Body of pancreas (tissue), 4 donors: Measurements from ENCODE around the gene ACOT6. TPM values are rescaled to one million over a fixed set of nuclear protein-coding genes. Genes with fewer than 3 reads are reported as not detected.

Source experiments
- ATAC-seq: fragments of 150-250 bp; one replicate; pipeline ENCODE4 v1.9.1; 2016
- DNase-seq, 4 donors: peaks; one replicate each; pipeline ENCODE4 v3.0.0-alpha.2; 2019
- H3K27ac ChIP-seq, 4 donors: fragments of 200-600 bp; sonication (generic); 1 replicate in 3 of 4; 2 replicates in 1 of 4; pipeline versions ENCODE4 v1.5.1 to v1.6.1; 2016 to 2019; ENCODE audit warnings: mild to moderate bottlenecking in 1 of 4, mixed read lengths in 1 of 4, moderate library complexity in 1 of 4
- H3K27me3 ChIP-seq, 2 donors: fragments of 200-600 bp; sonication (generic); one replicate each; pipeline ENCODE4 v1.6.0; 2016; ENCODE audit warnings: mild to moderate bottlenecking in 1 of 2
- H3K36me3 ChIP-seq, 2 donors: fragments of 200-600 bp; sonication (generic); replicated peaks in 1 of 2; 2 replicates each; pipeline ENCODE4 v1.5.1; 2016; ENCODE audit warnings: low read depth in 2 of 2; ENCODE audit not compliant: insufficient read depth in 1 of 2
- H3K4me1 ChIP-seq: fragments of 200-600 bp; sonication (generic); one replicate; pipeline ENCODE4 v1.6.0; 2016
- H3K4me3 ChIP-seq, 2 donors: fragments of 200-600 bp; sonication (generic); 1 replicate in 1 of 2; 2 replicates in 1 of 2; pipeline ENCODE4 v1.5.1; 2016 to 2019
- H3K9me3 ChIP-seq, 3 donors: fragments of 200-600 bp; sonication (generic); 1 replicate in 2 of 3; 2 replicates in 1 of 3; pipeline ENCODE4 v1.5.1; 2016
- POLR2A ChIP-seq, 3 donors: fragments of 450-650 bp; IDR thresholded peaks; one replicate each; pipeline ENCODE4 v1.6.1; 2016; ENCODE audit warnings: antibody characterized with exemption in 3 of 3, mild to moderate bottlenecking in 2 of 3
- WGBS, 2 donors: methylation state at CpG; one replicate each; pipeline ENCODE4 v1.1.5; 2017; 5-methylcytosine and 5-hydroxymethylcytosine counted together
- intact Hi-C: fragments of 100-400 bp; cut with DNase I; formaldehyde crosslinking; loops from one replicate; pipeline ENCODE4 v1.15.1; 2023
- total RNA-seq, 2 donors: library from RNA; depleted of rRNA; stranded (reverse); fragments of >200 nt; gene quantifications; one replicate each; pipeline ENCODE4 v1.1.0, GENCODE V29; 2016
- TF ChIP-seq, protein P1 (sequence below), 7 experiments: fragments of 450-650 bp in 4 of 7; fragments of 200-600 bp in 3 of 7; sonication (generic) in 3 of 7; IDR thresholded peaks; one replicate each; pipeline ENCODE4 v1.5.1; 2016 to 2019; ENCODE audit warnings: antibody characterized with exemption in 7 of 7

ACOT6 gene
- total RNA-seq, 2 donors from 2014 or later = not detected

DNA sequence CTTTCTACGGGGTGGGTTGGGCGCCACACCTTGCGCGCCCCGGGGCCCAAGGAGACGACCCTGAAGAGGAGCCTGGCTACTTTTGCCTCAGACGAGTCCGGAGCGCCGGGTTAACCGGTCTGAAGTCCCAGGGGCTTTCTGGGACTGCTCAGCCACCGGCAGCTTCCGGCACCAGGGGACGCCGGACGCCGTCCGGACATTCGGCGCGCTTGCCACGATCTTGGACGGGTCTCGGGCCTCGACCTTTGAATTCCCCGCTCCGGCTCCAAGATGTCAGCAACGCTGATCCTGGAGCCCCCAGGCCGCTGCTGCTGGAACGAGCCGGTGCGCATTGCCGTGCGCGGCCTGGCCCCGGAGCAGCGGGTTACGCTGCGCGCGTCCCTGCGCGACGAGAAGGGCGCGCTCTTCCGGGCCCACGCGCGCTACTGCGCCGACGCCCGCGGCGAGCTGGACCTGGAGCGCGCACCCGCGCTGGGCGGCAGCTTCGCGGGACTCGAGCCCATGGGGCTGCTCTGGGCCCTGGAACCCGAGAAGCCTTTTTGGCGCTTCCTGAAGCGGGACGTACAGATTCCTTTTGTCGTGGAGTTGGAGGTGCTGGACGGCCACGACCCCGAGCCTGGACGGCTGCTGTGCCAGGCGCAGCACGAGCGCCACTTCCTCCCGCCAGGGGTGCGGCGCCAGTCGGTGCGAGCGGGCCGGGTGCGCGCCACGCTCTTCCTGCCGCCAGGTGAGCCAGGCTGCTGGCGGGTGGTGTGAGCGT is 20.4 kb upstream of the ACOT6 start, which contains the start of gene ACOT4:
Gene ACOT4 (plus strand): TSS at position 184 of the 760 bp plus-strand sequence. CDS start 87 bp downstream, at position 271.
- ATAC-seq (peak; percentile 87), DNase-seq (peak; percentile 44 to 64 (median 56))
- Histone ChIP-seq H3K27ac (peak within 1 kb of the TSS in 3 of 4 donors; percentile 43 to 71 (median 45)), H3K4me3 (peak within 1 kb of the TSS; percentile 44 to 68), H3K36me3 (no peaks in the 10 kb centered on the region), H3K4me1 (peaks cover 7% of the 10 kb centered on the region), H3K27me3 (no peaks in the 10 kb centered on the region), H3K9me3 (no peaks in the 10 kb centered on the region)
- peak; percentile 27 to 62 (median 42) for TF ChIP-seq POLR2A (IDR thresholded peaks at IDR 0.05)
- TF ChIP-seq, protein P1, sequence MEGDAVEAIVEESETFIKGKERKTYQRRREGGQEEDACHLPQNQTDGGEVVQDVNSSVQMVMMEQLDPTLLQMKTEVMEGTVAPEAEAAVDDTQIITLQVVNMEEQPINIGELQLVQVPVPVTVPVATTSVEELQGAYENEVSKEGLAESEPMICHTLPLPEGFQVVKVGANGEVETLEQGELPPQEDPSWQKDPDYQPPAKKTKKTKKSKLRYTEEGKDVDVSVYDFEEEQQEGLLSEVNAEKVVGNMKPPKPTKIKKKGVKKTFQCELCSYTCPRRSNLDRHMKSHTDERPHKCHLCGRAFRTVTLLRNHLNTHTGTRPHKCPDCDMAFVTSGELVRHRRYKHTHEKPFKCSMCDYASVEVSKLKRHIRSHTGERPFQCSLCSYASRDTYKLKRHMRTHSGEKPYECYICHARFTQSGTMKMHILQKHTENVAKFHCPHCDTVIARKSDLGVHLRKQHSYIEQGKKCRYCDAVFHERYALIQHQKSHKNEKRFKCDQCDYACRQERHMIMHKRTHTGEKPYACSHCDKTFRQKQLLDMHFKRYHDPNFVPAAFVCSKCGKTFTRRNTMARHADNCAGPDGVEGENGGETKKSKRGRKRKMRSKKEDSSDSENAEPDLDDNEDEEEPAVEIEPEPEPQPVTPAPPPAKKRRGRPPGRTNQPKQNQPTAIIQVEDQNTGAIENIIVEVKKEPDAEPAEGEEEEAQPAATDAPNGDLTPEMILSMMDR (IDR thresholded peaks at IDR 0.05) = peak in 5 of 7 experiments; percentile 26 to 58 (median 50)
- WGBS, 2 donors = 3 to 6% methylated on average over 6 to 79 of the region's 89 CpGs
- intact Hi-C loops = no loop called here

DNA sequence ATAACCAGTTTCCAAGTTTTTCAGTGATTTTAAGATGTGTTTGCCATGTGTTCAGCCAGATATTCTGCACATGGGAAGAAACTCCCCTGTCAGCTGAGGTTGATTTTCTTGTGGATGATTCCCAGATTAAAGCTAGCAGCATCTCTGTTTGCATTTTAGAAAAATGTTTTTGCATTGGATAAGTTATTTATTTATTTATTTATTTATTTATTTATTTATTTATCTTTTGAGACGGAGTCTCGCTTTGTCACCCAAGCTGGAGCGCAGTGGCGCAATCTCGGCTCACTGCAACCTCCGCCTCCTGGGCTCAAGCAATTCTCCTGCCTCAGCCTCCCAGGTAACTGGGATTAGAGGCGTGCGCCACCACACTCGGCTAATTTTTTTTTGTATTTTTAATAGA is 17.8 kb upstream of the ACOT6 start:
- TF ChIP-seq POLR2A (IDR thresholded peaks at IDR 0.05) = no peak
- TF ChIP-seq, protein P1 (IDR thresholded peaks at IDR 0.05) = no peak
- Histone ChIP-seq H3K27ac (no peak overlapping the region), H3K9me3 (no peaks in the 10 kb centered on the region), H3K36me3 (no peaks in the 10 kb centered on the region), H3K4me1 (peaks cover 7% of the 10 kb centered on the region), H3K27me3 (no peaks in the 10 kb centered on the region), H3K4me3 (no peak overlapping the region)
- DNase-seq (no peak), ATAC-seq (no peak)
- intact Hi-C loops = no loop called here
- 89 to 94% methylated on average over 9 of the region's 9 CpGs for WGBS, 2 donors

DNA sequence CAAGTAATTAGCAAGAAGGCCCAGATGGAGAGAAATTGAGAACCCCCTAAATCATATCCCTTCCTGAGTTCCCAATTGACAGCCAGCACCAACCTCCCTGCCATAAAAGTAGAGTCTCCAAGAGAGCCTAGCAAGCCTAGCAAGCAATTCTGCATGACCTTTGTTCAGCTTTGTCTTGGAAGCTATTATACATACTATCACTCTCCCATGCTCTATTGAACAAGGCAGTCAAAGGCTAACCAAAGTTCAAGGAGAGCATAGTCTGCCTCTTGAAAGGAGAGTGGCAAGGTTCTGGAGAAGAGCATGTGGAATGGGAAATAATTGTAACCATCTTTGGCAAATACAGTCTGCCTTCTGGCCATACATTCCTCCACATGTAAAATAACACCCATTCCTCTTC is 12.8 kb upstream of the ACOT6 start:
- H3K36me3 ChIP-seq = no peaks in the 10 kb centered on the region
- DNase-seq = no peak
- intact Hi-C loops = no loop called here
- no peaks in the 10 kb centered on the region for H3K9me3 ChIP-seq
- no peak overlapping the region for H3K27ac ChIP-seq
- no peaks in the 10 kb centered on the region for H3K4me1 ChIP-seq
- TF ChIP-seq, protein P1 (IDR thresholded peaks at IDR 0.05) = no peak
- no peak for TF ChIP-seq POLR2A (IDR thresholded peaks at IDR 0.05)
- no peak overlapping the region for H3K4me3 ChIP-seq
- ATAC-seq = no peak
- no peaks in the 10 kb centered on the region for H3K27me3 ChIP-seq

DNA sequence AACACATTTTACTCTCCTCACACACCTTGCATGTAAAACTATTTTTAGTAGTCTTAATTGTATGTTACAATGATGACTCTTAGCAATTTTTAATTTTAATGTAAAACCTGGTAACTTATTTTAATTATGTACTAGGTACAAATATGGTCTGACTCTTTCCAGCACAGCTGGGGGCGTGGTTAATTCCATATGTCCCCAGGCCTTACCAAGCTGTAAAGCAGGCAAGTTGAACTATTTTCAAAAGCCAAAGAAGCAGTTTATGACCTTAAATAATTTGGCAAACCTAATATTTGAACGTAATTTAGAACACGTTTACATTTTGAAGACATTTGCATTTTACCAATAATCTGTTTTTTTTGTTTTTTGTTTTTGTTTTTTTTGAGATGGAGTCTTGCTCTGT is 9.3 kb upstream of the ACOT6 start:
- DNase-seq = no peak

More for the DNA sequence above, 9.3 kb upstream of the ACOT6 start:
- Histone ChIP-seq H3K27ac (no peak overlapping the region), H3K4me3 (no peak overlapping the region), H3K36me3 (no peaks in the 10 kb centered on the region), H3K9me3 (no peaks in the 10 kb centered on the region), H3K27me3 (no peaks in the 10 kb centered on the region), H3K4me1 (no peaks in the 10 kb centered on the region)
- 67 to 85% methylated on average over 3 of the region's 3 CpGs for WGBS, 2 donors
- TF ChIP-seq POLR2A (IDR thresholded peaks at IDR 0.05) = no peak
- TF ChIP-seq, protein P1 (IDR thresholded peaks at IDR 0.05) = no peak
- intact Hi-C loops = no loop called here
- ATAC-seq = no peak
